ENCODE results near the gene TMEM114.

TMEM114 gene

GRCh38 chr16:8611122-8611521, 20.8 kb upstream of the TMEM114 start:
- DNase-seq, result no peak

GRCh38 chr16:8607214-8607613, 16.9 kb upstream of the TMEM114 start:
- no peak for DNase-seq

- DNase-seq, result no peak
These were observed 15.2 kb upstream of the TMEM114 start for GRCh38 chr16:8605554-8605953.

- DNase-seq, result no peak
These were observed 9.9 kb upstream of the TMEM114 start for GRCh38 chr16:8600144-8600775.

- no peak for DNase-seq
These were observed 6.3 kb upstream of the TMEM114 start for GRCh38 chr16:8596581-8596980.

- DNase-seq, result no peak
These were observed 5.5 kb upstream of the TMEM114 start for GRCh38 chr16:8595783-8596182.

- no peak for DNase-seq
These were observed 3.9 kb upstream of the TMEM114 start for GRCh38 chr16:8594149-8594666.

GRCh38 chr16:8591451-8591850, 1.1 kb upstream of the TMEM114 start:
- DNase-seq, result no peak

- DNase-seq, result no peak
These were observed 500 bp upstream of the TMEM114 start for GRCh38 chr16:8590811-8591210.

- no peak for DNase-seq
These were observed 1.0 kb downstream of the TMEM114 start for GRCh38 chr16:8589057-8589899.

- DNase-seq, result no peak
These were observed 1.6 kb downstream of the TMEM114 start for GRCh38 chr16:8588682-8589056.

GRCh38 chr16:8587065-8587464, 3.2 kb downstream of the TMEM114 start:
- DNase-seq, result no peak

GRCh38 chr16:8585857-8586256, 4.5 kb downstream of the TMEM114 start:
- DNase-seq, result no peak

- DNase-seq, result no peak
These were observed 5.3 kb downstream of the TMEM114 start for GRCh38 chr16:8585041-8585440.

GRCh38 chr16:8583732-8584131, 6.6 kb downstream of the TMEM114 start:
- DNase-seq, result no peak

- no peak for DNase-seq
These were observed 7.1 kb downstream of the TMEM114 start for GRCh38 chr16:8583199-8583598.

- DNase-seq, result no peak
These were observed 8.3 kb downstream of the TMEM114 start for GRCh38 chr16:8581831-8582580.

- DNase-seq, result no peak
These were observed 10.8 kb downstream of the TMEM114 start for GRCh38 chr16:8579559-8579958.

- DNase-seq, result no peak
These were observed 12.5 kb downstream of the TMEM114 start for GRCh38 chr16:8577678-8578304.

- no peak for DNase-seq
These were observed 13.9 kb downstream of the TMEM114 start for GRCh38 chr16:8576141-8577004.

GRCh38 chr16:8575399-8575798, 14.9 kb downstream of the TMEM114 start:
- no peak for DNase-seq

Data from SHP77 treated with DMSO at 0.1 percent for 48 hours (cell line).